Breast epithelium (tissue), 4 donors: ENCODE data around the gene SLC8B1. TPM values are rescaled to one million over a fixed set of nuclear protein-coding genes. Genes with fewer than 3 reads are reported as not detected.

Experiments used
- DNase-seq, 2 donors: peaks; one replicate each; pipeline ENCODE4 v3.0.0-alpha.2; 2019; ENCODE audit warnings: low spot score in 2 of 2
- H3K27ac ChIP-seq, 2 donors: fragments of 200-600 bp; sonication (generic) in 1 of 2; one replicate each; pipeline ENCODE4 v1.5.1; 2016 to 2019; ENCODE audit warnings: mild to moderate bottlenecking in 1 of 2
- H3K27me3 ChIP-seq, 2 donors: fragments of 200-600 bp; sonication (generic) in 1 of 2; one replicate each; pipeline versions ENCODE4 v1.5.1 to v1.6.0; 2017 to 2019; ENCODE audit warnings: control low read depth in 1 of 2, mild to moderate bottlenecking in 1 of 2
- H3K36me3 ChIP-seq: fragments of 200-600 bp; one replicate; pipeline ENCODE4 v1.5.1; 2019
- H3K4me1 ChIP-seq, 2 donors: fragments of 200-600 bp; sonication (generic); one replicate each; pipeline ENCODE4 v1.5.1; 2016 to 2019; ENCODE audit warnings: control low read depth in 1 of 2
- H3K4me3 ChIP-seq, 3 donors: fragments of 200-600 bp; sonication (generic); 1 replicate in 2 of 3; 2 replicates in 1 of 3; pipeline ENCODE4 v1.5.1; 2016 to 2019; ENCODE audit warnings: mild to moderate bottlenecking in 3 of 3, moderate library complexity in 2 of 3
- H3K9me3 ChIP-seq, 2 donors: fragments of 200-600 bp; sonication (generic) in 1 of 2; one replicate each; pipeline ENCODE4 v1.5.1; 2016 to 2019; ENCODE audit warnings: control low read depth in 1 of 2
- POLR2A ChIP-seq: fragments of 450-650 bp; IDR thresholded peaks from one replicate; pipeline ENCODE4 v1.6.1; 2016; ENCODE audit warnings: antibody characterized with exemption, mild to moderate bottlenecking, moderate library complexity
- POLR2AphosphoS5 ChIP-seq, 3 donors: sonication (generic); formaldehyde crosslinking; IDR thresholded peaks; one replicate each; pipeline ENCODE4 v1.6.1; 2017; ENCODE audit warnings: antibody characterized with exemption in 3 of 3
- intact Hi-C: fragments of 100-400 bp; cut with DNase I; formaldehyde crosslinking; loops from one replicate; pipeline ENCODE4 v1.15.1; 2023; ENCODE audit warnings: low total_unique reads
- total RNA-seq, 3 donors: library from RNA; depleted of rRNA; stranded (reverse); fragments of >200 nt; gene quantifications; one replicate each; pipeline ENCODE4 v1.1.0, GENCODE V29; 2016
- TF ChIP-seq, protein P1 (sequence below), 3 donors: fragments of 450-650 bp; IDR thresholded peaks; one replicate each; pipeline ENCODE4 v1.5.1; 2016 to 2017; ENCODE audit warnings: antibody characterized with exemption in 3 of 3, mild to moderate bottlenecking in 3 of 3, moderate library complexity in 3 of 3

SLC8B1 gene
- total RNA-seq, 3 donors from 2014 or later, result 32.6 to 36.1 (median 35.4) TPM

DNA sequence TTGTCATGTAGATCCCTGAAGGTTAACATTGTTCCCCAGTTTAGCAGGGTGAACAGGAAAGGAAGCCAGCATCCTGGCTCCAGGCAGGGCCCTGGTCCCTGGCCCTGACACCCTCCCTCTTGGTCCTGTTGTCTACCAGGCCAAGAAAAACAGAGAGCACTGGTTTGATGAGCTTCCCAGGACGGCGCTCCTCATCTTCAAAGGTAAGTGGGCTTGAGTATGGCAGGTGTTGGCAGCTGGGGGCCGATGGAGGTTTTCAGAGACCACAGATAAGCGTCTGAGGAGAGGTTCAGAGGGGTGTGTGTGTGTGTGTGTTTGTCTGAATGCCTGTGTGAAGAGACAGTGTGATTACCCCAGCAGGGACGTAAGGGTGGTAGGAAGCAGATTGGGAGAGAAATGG, 56.3 kb downstream of the SLC8B1 start:
- Histone ChIP-seq H3K4me3 (no peak overlapping the region), H3K27me3 (no peaks in the 10 kb centered on the region), H3K4me1 (no peaks in the 10 kb centered on the region), H3K36me3 (no peaks in the 10 kb centered on the region), H3K9me3 (no peaks in the 10 kb centered on the region), H3K27ac (no peak overlapping the region)
- intact Hi-C loops, result no loop called here
- TF ChIP-seq POLR2AphosphoS5 (IDR thresholded peaks at IDR 0.05) (no peak), POLR2A (no peak)
- TF ChIP-seq, protein P1, sequence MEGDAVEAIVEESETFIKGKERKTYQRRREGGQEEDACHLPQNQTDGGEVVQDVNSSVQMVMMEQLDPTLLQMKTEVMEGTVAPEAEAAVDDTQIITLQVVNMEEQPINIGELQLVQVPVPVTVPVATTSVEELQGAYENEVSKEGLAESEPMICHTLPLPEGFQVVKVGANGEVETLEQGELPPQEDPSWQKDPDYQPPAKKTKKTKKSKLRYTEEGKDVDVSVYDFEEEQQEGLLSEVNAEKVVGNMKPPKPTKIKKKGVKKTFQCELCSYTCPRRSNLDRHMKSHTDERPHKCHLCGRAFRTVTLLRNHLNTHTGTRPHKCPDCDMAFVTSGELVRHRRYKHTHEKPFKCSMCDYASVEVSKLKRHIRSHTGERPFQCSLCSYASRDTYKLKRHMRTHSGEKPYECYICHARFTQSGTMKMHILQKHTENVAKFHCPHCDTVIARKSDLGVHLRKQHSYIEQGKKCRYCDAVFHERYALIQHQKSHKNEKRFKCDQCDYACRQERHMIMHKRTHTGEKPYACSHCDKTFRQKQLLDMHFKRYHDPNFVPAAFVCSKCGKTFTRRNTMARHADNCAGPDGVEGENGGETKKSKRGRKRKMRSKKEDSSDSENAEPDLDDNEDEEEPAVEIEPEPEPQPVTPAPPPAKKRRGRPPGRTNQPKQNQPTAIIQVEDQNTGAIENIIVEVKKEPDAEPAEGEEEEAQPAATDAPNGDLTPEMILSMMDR (IDR thresholded peaks at IDR 0.05), result no peak
- DNase-seq, result no peak

DNA sequence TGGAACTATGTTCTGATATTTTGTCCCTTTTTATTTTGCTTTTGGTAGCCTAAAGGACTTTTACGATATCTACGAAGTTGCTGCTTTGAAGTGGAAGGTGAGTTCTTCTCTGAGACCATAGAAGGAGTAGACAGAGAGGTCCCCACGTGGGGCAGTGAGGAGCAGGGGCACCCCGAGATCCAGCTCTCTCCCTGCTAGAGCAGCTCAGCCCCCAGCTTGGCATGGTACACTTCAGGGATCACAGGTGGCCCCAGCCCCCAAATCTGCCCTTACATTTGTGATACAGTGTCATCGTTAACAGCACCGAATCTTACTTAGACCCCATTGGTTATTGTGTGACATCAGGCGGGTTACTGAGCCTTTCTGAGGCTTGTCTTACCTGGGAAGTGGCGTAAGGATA, 56.8 kb downstream of the SLC8B1 start:
- intact Hi-C loops, result no loop called here
- Histone ChIP-seq H3K4me3 (no peak overlapping the region), H3K27ac (no peak overlapping the region), H3K27me3 (no peaks in the 10 kb centered on the region), H3K9me3 (no peaks in the 10 kb centered on the region), H3K36me3 (no peaks in the 10 kb centered on the region), H3K4me1 (peaks cover 0 to under 1% of the 10 kb centered on the region in 2 donors)
- TF ChIP-seq POLR2AphosphoS5 (IDR thresholded peaks at IDR 0.05), result no peak
- TF ChIP-seq, protein P1 (IDR thresholded peaks at IDR 0.05), result no peak
- no peak for TF ChIP-seq POLR2A
- DNase-seq, result no peak

DNA sequence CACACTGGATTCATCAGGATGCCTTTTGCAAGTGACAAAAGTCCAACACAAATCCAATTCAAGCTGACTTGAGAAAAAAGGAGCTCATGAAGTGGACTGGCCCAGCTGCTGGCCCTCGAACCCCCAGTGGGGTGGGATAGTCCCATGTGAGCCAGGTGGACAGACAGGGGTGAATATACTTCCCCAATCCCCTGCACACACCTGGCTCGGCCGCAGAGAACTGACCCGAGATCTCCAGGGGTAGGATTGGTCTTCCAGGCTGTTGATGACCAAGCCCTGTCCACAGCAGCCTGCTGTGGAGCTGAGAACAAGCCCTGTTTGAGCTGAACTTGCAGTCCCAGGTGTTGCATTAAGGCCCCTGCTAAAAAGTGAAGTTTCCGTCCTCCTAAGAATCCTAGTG, 57.4 kb downstream of the SLC8B1 start:
- Histone ChIP-seq H3K27me3 (no peaks in the 10 kb centered on the region), H3K4me3 (no peak overlapping the region), H3K4me1 (peaks cover 0 to 6% of the 10 kb centered on the region in 2 donors), H3K27ac (no peak overlapping the region), H3K36me3 (no peaks in the 10 kb centered on the region), H3K9me3 (no peaks in the 10 kb centered on the region)
- TF ChIP-seq POLR2AphosphoS5 (IDR thresholded peaks at IDR 0.05) (no peak), POLR2A (no peak)
- TF ChIP-seq, protein P1 (IDR thresholded peaks at IDR 0.05), result no peak
- no peak for DNase-seq
- intact Hi-C loops, result no loop called here

DNA sequence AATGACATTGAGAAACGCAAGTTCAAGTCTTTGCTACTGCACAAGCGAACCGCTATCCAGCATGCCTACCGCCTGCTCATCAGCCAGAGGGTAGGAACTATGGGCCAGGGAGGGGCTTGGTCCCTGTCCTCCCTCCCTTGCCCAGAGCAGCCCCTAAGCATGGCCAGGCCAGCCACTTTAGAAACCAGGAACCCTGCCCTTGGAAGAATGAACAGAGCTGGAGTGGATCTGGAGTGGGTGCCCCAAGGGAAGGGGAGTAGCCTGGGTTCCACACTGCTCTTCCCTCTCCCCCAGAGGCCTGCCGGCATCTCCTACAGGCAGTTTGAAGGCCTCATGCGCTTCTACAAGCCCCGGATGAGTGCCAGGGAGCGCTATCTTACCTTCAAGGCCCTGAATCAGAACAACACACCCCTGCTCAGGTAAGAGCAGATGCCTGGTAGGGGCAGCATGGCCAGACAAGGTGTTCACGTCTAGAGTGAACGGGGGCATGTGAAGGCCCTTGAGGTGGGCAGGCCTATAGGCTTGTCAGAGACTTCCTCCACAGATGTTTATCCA, 57.9 kb downstream of the SLC8B1 start:
- H3K4me3 ChIP-seq, result no peak overlapping the region
- intact Hi-C loops, result no loop called here
- no peak overlapping the region for H3K27ac ChIP-seq
- peaks cover 0 to 11% of the 10 kb centered on the region in 2 donors for H3K4me1 ChIP-seq
- DNase-seq, result no peak
- no peaks in the 10 kb centered on the region for H3K9me3 ChIP-seq
- no peaks in the 10 kb centered on the region for H3K36me3 ChIP-seq
- H3K27me3 ChIP-seq, result no peaks in the 10 kb centered on the region
- TF ChIP-seq, protein P1 (IDR thresholded peaks at IDR 0.05), result no peak
- no peak for TF ChIP-seq POLR2A
- no peak for TF ChIP-seq POLR2AphosphoS5 (IDR thresholded peaks at IDR 0.05)

DNA sequence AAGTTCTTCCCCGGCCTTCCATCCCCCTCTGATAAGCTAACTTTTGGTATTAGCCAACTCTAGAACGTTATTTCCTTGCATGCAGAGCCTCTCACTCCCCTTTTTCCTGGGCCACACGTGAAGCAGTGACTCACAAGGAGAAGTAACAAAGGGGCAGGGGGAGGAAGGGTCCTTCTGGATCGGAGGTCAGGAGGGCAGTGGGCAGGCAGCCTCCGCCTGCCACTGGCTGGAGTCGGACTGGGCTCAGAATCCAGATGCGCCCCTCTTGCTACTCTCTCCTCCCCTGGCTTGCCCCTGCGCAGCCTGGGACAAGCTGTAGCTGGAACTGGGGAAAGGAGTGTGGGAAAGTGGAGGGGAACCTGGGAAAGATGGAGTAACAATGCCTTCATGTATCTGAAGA, 58.6 kb downstream of the SLC8B1 start:
- no peak for TF ChIP-seq POLR2AphosphoS5 (IDR thresholded peaks at IDR 0.05)
- TF ChIP-seq, protein P1 (IDR thresholded peaks at IDR 0.05), result no peak
- TF ChIP-seq POLR2A, result no peak
- Histone ChIP-seq H3K27ac (no peak overlapping the region), H3K4me3 (no peak overlapping the region), H3K27me3 (no peaks in the 10 kb centered on the region), H3K9me3 (no peaks in the 10 kb centered on the region), H3K36me3 (no peaks in the 10 kb centered on the region), H3K4me1 (peaks cover 0 to 14% of the 10 kb centered on the region in 2 donors)
- no peak for DNase-seq
- intact Hi-C loops, result no loop called here
